Measurements from ENCODE around the gene NPM3. TPM values are rescaled to one million over a fixed set of nuclear protein-coding genes. Genes with fewer than 3 reads are reported as not detected.

The NPM3 gene
- total RNA-seq, 1 experiment from 2014 or later: 260 TPM

GRCh38 chr10:101745074-101745696, 38.1 kb downstream of the NPM3 start:
- TF ChIP-seq EMX1 (CRISPR knock-in tag; IDR thresholded peaks at IDR 0.05): no peak
- TF ChIP-seq NR1H2 (CRISPR knock-in tag; IDR thresholded peaks at IDR 0.05): no peak
- TF ChIP-seq, protein P1, sequence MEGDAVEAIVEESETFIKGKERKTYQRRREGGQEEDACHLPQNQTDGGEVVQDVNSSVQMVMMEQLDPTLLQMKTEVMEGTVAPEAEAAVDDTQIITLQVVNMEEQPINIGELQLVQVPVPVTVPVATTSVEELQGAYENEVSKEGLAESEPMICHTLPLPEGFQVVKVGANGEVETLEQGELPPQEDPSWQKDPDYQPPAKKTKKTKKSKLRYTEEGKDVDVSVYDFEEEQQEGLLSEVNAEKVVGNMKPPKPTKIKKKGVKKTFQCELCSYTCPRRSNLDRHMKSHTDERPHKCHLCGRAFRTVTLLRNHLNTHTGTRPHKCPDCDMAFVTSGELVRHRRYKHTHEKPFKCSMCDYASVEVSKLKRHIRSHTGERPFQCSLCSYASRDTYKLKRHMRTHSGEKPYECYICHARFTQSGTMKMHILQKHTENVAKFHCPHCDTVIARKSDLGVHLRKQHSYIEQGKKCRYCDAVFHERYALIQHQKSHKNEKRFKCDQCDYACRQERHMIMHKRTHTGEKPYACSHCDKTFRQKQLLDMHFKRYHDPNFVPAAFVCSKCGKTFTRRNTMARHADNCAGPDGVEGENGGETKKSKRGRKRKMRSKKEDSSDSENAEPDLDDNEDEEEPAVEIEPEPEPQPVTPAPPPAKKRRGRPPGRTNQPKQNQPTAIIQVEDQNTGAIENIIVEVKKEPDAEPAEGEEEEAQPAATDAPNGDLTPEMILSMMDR (IDR thresholded peaks at IDR 0.05): no peak
- TF ChIP-seq ZNF416 (CRISPR knock-in tag; IDR thresholded peaks at IDR 0.05): no peak
- no peak for TF ChIP-seq SMAD4 (CRISPR knock-in tag; IDR thresholded peaks at IDR 0.05)
- TF ChIP-seq ETV6 (CRISPR knock-in tag; IDR thresholded peaks at IDR 0.05): no peak
- TF ChIP-seq ATF1 (CRISPR knock-in tag; IDR thresholded peaks at IDR 0.05): no peak

DNA sequence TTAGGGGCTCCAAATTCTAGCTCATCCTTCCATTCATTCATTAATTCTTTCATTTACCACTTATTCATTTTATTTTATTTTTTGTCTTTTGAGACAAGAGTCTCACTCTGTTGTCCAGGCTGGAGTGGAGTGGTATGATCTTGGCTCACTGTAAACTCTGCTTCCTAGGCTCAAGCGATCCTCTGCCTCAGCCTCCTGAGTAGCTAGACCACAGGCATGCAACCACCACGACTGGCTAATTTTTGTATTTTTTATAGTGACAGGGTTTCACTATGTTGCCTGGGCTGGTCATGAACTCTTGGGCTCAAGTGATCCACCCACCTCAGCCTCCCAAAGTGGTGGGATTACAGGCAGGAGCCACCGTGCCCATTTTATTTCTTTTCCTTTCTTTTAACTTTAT, 39.0 kb downstream of the NPM3 start:
- no peak for TF ChIP-seq ZMAT4 (CRISPR knock-in tag; IDR thresholded peaks at IDR 0.05)
- TF ChIP-seq, protein P2, sequence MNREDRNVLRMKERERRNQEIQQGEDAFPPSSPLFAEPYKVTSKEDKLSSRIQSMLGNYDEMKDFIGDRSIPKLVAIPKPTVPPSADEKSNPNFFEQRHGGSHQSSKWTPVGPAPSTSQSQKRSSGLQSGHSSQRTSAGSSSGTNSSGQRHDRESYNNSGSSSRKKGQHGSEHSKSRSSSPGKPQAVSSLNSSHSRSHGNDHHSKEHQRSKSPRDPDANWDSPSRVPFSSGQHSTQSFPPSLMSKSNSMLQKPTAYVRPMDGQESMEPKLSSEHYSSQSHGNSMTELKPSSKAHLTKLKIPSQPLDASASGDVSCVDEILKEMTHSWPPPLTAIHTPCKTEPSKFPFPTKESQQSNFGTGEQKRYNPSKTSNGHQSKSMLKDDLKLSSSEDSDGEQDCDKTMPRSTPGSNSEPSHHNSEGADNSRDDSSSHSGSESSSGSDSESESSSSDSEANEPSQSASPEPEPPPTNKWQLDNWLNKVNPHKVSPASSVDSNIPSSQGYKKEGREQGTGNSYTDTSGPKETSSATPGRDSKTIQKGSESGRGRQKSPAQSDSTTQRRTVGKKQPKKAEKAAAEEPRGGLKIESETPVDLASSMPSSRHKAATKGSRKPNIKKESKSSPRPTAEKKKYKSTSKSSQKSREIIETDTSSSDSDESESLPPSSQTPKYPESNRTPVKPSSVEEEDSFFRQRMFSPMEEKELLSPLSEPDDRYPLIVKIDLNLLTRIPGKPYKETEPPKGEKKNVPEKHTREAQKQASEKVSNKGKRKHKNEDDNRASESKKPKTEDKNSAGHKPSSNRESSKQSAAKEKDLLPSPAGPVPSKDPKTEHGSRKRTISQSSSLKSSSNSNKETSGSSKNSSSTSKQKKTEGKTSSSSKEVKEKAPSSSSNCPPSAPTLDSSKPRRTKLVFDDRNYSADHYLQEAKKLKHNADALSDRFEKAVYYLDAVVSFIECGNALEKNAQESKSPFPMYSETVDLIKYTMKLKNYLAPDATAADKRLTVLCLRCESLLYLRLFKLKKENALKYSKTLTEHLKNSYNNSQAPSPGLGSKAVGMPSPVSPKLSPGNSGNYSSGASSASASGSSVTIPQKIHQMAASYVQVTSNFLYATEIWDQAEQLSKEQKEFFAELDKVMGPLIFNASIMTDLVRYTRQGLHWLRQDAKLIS (CRISPR knock-in tag; IDR thresholded peaks at IDR 0.05; ENCODE audit: borderline replicate concordance): no peak
- CTCF ChIA-PET: interaction anchor here (1.3 kb wide), 1 partner anchor 142 kb away, joined by 6 read pairs; no protein-coding TSS in a partner anchor
- Mint-ChIP-seq H3K4me1 (peaks cover 6% of the 10 kb centered on the region), H3K27me3 (ENCODE audit: low read depth) (peaks cover 4% of the 10 kb centered on the region), H3K36me3 (no peaks in the 10 kb centered on the region), H3K27ac (no peak overlapping the region), H3K9me3 (no peaks in the 10 kb centered on the region), H3K4me3 (no peak overlapping the region)
- POLR2A ChIA-PET: interaction anchor here (0.6 kb wide), 1 partner anchor 516 kb away, joined by 6 read pairs; no protein-coding TSS in a partner anchor
- no peak for ATAC-seq
- no peak for DNase-seq (ENCODE audit: low spot score)

More at GRCh38 chr10:101745074-101745696, 38.1 kb downstream of the NPM3 start:
- POLR2A ChIA-PET: no interaction called here
- H3K27me3 Mint-ChIP-seq (ENCODE audit: low read depth): peaks cover 4% of the 10 kb centered on the region
- H3K27ac Mint-ChIP-seq: no peak overlapping the region
- H3K36me3 Mint-ChIP-seq: no peaks in the 10 kb centered on the region
- H3K4me1 Mint-ChIP-seq: peaks cover 13% of the 10 kb centered on the region
- H3K4me3 Mint-ChIP-seq: no peak overlapping the region
- H3K9me3 Mint-ChIP-seq: no peaks in the 10 kb centered on the region
- no peak for ATAC-seq
- no peak for DNase-seq (ENCODE audit: low spot score)
- CTCF ChIA-PET: interaction anchor here (2.0 kb wide), 1 partner anchor 142 kb away, joined by 10 read pairs; no protein-coding TSS in a partner anchor

DNA sequence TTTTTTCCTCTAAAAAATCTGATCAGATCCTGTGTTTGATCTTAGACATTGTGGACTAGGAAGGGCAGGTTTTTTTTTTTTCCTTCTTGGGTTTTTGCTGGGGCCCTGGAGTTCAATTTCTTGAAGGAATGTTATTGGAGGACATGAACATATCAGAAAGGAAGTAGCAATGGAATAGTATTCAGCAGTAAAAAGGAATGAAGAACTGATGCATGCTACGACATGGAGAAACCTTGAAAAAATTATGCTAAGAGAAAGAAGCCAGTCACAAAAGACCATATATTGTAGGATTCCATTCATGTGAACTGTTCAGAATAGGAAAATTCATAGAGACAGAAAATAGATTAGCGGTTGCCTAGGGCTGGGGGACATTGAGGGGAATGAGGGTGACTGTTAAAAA, 41.3 kb downstream of the NPM3 start:
- Mint-ChIP-seq H3K9me3 (no peaks in the 10 kb centered on the region), H3K4me3 (no peak overlapping the region), H3K36me3 (no peaks in the 10 kb centered on the region), H3K27me3 (ENCODE audit: low read depth) (peaks cover 4% of the 10 kb centered on the region), H3K27ac (no peak overlapping the region), H3K4me1 (no peaks in the 10 kb centered on the region)
- ATAC-seq (no peak), DNase-seq (ENCODE audit: low spot score) (no peak)
- CTCF ChIA-PET: interaction anchor here (0.6 to 1.0 kb wide), 2 partner anchors 83 to 139 kb away, joined by 3 read pairs; no protein-coding TSS in a partner anchor
- POLR2A ChIA-PET: no interaction called here
- TF ChIP-seq, protein P3, sequence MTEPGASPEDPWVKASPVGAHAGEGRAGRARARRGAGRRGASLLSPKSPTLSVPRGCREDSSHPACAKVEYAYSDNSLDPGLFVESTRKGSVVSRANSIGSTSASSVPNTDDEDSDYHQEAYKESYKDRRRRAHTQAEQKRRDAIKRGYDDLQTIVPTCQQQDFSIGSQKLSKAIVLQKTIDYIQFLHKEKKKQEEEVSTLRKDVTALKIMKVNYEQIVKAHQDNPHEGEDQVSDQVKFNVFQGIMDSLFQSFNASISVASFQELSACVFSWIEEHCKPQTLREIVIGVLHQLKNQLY (CRISPR knock-in tag; IDR thresholded peaks at IDR 0.05): no peak
- TF ChIP-seq NR3C1 (CRISPR knock-in tag; conservative IDR thresholded peaks at IDR 0.05; ENCODE audit: low read depth): no peak
- TF ChIP-seq SMAD4 (CRISPR knock-in tag; IDR thresholded peaks at IDR 0.05): no peak
- no peak for TF ChIP-seq IRF1 (CRISPR knock-in tag; IDR thresholded peaks at IDR 0.05)
- TF ChIP-seq KAT7 (CRISPR knock-in tag; IDR thresholded peaks at IDR 0.05; ENCODE audit: borderline replicate concordance): no peak
- no peak for TF ChIP-seq ZNF138 (CRISPR knock-in tag; conservative IDR thresholded peaks at IDR 0.05)
- TF ChIP-seq CREB1 (CRISPR knock-in tag; IDR thresholded peaks at IDR 0.05): no peak
- TF ChIP-seq, protein P4, sequence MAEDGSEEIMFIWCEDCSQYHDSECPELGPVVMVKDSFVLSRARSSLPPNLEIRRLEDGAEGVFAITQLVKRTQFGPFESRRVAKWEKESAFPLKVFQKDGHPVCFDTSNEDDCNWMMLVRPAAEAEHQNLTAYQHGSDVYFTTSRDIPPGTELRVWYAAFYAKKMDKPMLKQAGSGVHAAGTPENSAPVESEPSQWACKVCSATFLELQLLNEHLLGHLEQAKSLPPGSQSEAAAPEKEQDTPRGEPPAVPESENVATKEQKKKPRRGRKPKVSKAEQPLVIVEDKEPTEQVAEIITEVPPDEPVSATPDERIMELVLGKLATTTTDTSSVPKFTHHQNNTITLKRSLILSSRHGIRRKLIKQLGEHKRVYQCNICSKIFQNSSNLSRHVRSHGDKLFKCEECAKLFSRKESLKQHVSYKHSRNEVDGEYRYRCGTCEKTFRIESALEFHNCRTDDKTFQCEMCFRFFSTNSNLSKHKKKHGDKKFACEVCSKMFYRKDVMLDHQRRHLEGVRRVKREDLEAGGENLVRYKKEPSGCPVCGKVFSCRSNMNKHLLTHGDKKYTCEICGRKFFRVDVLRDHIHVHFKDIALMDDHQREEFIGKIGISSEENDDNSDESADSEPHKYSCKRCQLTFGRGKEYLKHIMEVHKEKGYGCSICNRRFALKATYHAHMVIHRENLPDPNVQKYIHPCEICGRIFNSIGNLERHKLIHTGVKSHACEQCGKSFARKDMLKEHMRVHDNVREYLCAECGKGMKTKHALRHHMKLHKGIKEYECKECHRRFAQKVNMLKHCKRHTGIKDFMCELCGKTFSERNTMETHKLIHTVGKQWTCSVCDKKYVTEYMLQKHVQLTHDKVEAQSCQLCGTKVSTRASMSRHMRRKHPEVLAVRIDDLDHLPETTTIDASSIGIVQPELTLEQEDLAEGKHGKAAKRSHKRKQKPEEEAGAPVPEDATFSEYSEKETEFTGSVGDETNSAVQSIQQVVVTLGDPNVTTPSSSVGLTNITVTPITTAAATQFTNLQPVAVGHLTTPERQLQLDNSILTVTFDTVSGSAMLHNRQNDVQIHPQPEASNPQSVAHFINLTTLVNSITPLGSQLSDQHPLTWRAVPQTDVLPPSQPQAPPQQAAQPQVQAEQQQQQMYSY (CRISPR knock-in tag; IDR thresholded peaks at IDR 0.05): no peak
- no peak for TF ChIP-seq JUN (CRISPR knock-in tag; IDR thresholded peaks at IDR 0.05)
- TF ChIP-seq, protein P5, sequence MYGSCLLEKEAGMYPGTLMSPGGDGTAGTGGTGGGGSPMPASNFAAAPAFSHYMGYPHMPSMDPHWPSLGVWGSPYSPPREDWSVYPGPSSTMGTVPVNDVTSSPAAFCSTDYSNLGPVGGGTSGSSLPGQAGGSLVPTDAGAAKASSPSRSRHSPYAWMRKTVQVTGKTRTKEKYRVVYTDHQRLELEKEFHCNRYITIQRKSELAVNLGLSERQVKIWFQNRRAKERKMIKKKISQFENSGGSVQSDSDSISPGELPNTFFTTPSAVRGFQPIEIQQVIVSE (CRISPR knock-in tag; IDR thresholded peaks at IDR 0.05; ENCODE audit: borderline replicate concordance): no peak
- TF ChIP-seq, protein P6, sequence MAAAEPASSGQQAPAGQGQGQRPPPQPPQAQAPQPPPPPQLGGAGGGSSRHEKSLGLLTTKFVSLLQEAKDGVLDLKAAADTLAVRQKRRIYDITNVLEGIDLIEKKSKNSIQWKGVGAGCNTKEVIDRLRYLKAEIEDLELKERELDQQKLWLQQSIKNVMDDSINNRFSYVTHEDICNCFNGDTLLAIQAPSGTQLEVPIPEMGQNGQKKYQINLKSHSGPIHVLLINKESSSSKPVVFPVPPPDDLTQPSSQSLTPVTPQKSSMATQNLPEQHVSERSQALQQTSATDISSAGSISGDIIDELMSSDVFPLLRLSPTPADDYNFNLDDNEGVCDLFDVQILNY (CRISPR knock-in tag; IDR thresholded peaks at IDR 0.05): no peak
